SKM-1 treated with dmso at 0.1 percent for 144 hours (cell line): ENCODE measurements around the gene CD38.

Experiments
- DNase-seq: peaks from one replicate; lab custom pipeline; 2025; ENCODE audit not compliant: unreplicated experiment; lab: John Stamatoyannopoulos, UW

CD38 gene

DNA sequence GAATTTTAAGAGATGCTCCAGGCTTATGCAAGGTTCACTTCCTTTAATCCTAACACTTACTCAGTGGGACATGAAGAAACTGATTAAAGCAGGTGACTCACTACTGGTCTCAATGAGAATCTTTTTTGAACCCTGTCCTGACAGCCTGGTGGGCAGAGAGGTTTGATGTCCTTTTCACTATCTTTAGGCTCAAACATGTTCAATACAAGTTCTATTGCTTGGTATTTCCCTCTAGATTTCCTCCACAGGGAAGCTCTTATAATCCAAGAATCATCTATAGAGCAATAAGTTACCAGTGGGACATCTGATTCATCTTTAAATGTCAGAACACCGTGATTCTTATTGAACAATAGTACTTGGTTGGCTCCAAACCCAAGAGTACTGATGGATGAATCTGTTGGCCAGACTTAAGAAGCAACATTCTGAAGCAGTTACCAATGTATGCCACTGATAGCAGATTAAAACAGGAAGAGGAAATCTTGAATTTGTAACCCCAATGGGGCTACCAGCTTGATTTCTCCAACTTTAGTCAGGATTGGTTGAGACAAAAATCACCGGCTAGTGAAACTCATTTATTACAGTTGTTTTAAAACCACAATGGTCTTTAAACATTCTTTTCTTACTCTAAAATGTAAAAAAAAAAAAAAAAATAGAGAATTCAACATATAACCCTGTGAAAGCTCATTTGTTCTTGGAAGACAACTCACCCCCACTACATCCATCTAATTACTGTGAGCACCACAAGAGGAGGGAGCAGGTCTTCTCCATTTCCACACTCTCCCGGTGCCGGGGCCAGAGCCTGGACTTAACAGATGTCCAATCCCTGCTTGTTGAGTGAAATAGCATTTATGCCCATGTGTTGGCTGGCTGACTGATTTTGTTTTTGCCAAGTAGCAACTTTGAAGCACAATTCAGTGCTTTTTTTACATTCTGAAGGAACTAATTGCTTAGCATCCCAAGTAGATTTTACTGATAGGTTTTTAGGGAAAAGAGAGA, 117.1 kb downstream of the CD38 start:
- DNase-seq = no peak

DNA sequence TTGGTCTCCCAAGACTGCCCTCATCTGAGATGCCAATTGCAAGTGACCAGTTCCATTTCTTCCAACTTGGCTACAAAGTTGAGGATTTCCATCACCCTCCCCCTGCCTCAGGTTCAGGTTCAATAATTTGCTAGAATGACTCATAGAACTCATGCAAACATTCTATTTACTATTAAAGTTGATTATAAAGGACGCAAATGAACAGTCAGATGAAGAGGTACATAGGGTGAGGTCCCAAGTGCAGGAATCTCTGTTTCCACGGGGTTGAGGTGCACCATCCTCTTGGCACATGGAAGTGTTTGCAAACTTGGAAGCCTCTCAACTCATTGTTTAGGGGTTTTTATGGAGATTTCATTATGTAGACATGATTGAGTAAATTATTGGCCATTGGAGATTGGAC, 119.4 kb downstream of the CD38 start:
- no peak for DNase-seq

GRCh38 chr4:15898902-15899301, 120.8 kb downstream of the CD38 start:
- no peak for DNase-seq

DNA sequence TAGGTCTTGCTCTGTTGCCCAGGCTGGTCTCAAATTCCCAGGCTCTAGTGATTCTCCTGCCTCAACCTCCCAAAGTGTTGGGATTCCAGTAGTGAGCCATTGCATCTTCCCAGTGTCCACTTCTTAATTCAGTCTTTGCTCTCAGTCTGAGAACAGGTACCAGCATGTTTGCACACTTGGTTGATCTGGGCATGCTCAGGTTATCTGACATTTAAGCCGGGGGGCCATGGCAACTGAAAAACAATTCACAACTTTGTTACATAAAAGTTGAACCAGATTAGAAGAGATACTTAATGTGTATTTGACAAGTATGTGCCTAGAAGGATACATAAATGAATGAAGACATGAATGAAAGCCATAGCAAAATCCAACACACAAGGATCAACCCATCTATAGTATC, 121.4 kb downstream of the CD38 start:
- DNase-seq = no peak

GRCh38 chr4:15901007-15901406, 122.9 kb downstream of the CD38 start:
- DNase-seq = peak; percentile 19

DNA sequence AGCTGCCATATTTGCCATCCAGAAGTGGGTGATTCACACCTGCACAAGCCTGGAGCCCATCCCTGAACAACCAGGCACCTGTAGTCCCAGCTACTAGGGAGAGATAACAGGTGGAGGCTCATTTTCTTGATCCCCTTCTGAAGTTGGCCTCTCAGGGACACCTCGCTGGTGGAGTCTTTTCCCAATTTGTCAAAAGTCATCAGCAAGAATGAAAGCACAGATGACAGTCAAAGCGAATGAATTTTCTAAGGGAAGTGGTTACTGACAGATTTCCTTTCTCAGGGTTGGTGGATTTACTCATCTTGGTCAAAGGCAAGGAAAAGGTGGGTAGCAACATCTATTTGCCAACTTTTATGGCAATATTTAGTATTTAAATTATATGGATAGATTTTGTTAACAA, 123.9 kb downstream of the CD38 start:
- peak; percentile 20 for DNase-seq

GRCh38 chr4:15902746-15903145, 124.6 kb downstream of the CD38 start:
- peak; percentile 91 for DNase-seq
